ENCODE measurements around the gene PARM1.

The PARM1 gene

DNA sequence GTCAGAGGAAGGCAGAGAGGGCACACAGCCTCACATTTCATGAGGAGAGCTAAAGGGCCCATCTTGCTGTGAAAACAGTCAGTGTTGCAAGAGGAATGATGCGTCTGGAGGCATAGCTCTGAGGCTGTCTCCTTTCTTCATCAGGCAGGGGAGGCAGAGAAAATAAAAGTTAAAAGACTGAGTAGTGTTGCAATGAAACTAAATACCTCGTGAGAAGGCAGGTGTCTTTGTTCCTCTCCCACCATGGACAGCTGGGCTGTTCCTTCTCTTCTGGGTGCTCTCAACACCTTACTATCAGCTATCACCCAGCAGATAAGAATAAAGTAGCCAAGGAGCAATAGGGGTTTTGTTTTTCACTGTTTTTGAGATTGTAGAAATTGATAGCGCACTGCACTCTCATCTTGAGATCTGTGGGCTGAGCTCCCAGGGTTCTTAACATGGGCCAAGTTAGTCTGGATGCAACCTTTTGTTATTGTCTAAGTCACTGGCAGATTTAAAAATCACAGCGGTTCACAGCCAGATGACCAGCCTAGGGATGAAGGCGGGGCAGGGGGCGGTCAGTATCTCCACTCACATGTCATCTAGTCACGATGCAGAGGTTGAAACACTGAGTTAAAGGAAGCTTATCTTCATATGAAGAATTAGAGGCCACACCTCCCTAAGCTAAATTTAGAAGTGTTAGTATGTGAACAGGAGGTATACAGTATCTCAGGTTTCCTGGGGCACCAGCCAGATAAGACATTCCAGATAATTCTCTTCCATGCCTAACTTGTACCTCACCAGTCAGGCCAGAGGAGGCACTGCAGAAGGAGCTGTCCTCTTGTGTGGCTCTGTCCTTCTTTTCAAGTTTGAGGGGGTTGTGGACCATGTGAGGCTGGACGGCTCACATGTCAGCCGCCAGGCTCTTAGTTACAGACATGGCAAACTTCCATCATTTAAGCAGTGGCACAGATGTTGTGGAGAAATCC, 36.9 kb downstream of the PARM1 start:
- Histone ChIP-seq H3K9me2 (replicated peaks; ENCODE audit: insufficient read depth, low read length) (no peaks in the 10 kb centered on the region), H3K27me3 (replicated peaks; ENCODE audit: insufficient read depth, low read length) (no peaks in the 10 kb centered on the region)
- no peak for DNase-seq

DNA sequence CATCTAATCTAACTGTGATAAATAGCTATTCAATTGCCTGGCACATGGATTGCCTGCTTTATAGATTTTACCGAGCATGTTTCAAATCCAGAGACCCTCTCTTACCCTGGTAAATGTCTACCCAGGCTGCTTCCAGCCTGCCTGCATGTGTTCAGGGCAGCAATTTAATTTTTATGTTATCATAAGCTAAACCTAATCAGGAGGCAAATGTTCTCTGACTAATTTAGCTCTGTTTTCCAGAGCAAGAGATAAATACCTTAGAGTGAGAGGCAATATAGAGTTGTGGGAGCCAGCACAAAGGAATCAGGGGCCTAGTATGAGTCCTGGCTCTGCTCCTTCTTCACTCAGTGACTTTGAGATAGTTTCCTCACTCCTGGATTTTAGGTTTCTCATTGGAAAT, 37.7 kb downstream of the PARM1 start:
- Histone ChIP-seq H2AFZ (ENCODE audit: low read length) (no peak overlapping the region), H3K27ac (ENCODE audit: low read length) (no peak overlapping the region), H3K4me2 (ENCODE audit: low read depth, low read length) (no peak overlapping the region), H3K36me3 (replicated peaks; ENCODE audit: insufficient read depth, low read length) (0 out of 2 replicates have a peak, but pooled peaks cover 2% of the 10 kb centered on the region), H3K9ac (ENCODE audit: low read length) (no peak overlapping the region), H4K20me1 (ENCODE audit: insufficient read depth, low read length) (no peaks in the 10 kb centered on the region), H3K9me2 (replicated peaks; ENCODE audit: insufficient read depth, low read length) (no peaks in the 10 kb centered on the region), H3K27me3 (replicated peaks; ENCODE audit: insufficient read depth, low read length) (no peaks in the 10 kb centered on the region), H3K4me3 (ENCODE audit: low read length) (no peak overlapping the region), H3K4me1 (ENCODE audit: low read length) (no peaks in the 10 kb centered on the region), H3K79me2 (ENCODE audit: low read length) (peaks cover 49% of the 10 kb centered on the region), H3F3A (ENCODE audit: insufficient read depth, low read length) (no peaks in the 10 kb centered on the region), H3K9me3 (replicated peaks; ENCODE audit: insufficient read depth, low read length) (no peaks in the 10 kb centered on the region)
- TF ChIP-seq EZH2 (optimal IDR thresholded peaks at IDR 0.05; ENCODE audit: low read depth, low read length): no peak
- no peak for TF ChIP-seq EZH2phosphoT487 (IDR thresholded peaks at IDR 0.05; ENCODE audit: low read length)
- TF ChIP-seq, protein P1, sequence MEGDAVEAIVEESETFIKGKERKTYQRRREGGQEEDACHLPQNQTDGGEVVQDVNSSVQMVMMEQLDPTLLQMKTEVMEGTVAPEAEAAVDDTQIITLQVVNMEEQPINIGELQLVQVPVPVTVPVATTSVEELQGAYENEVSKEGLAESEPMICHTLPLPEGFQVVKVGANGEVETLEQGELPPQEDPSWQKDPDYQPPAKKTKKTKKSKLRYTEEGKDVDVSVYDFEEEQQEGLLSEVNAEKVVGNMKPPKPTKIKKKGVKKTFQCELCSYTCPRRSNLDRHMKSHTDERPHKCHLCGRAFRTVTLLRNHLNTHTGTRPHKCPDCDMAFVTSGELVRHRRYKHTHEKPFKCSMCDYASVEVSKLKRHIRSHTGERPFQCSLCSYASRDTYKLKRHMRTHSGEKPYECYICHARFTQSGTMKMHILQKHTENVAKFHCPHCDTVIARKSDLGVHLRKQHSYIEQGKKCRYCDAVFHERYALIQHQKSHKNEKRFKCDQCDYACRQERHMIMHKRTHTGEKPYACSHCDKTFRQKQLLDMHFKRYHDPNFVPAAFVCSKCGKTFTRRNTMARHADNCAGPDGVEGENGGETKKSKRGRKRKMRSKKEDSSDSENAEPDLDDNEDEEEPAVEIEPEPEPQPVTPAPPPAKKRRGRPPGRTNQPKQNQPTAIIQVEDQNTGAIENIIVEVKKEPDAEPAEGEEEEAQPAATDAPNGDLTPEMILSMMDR (IDR thresholded peaks at IDR 0.05; ENCODE audit: low read length): no peak
- DNase-seq: no peak

More for the DNA sequence above, 36.9 kb downstream of the PARM1 start:
- Histone ChIP-seq H3K9me3 (replicated peaks; ENCODE audit: insufficient read depth, low read length) (no peaks in the 10 kb centered on the region), H3K36me3 (replicated peaks; ENCODE audit: insufficient read depth, low read length) (0 out of 2 replicates have a peak, but pooled peaks cover 4% of the 10 kb centered on the region), H3K4me1 (ENCODE audit: low read length) (no peaks in the 10 kb centered on the region), H3K4me2 (ENCODE audit: low read depth, low read length) (no peak overlapping the region), H3F3A (ENCODE audit: insufficient read depth, low read length) (no peaks in the 10 kb centered on the region), H3K27ac (ENCODE audit: low read length) (no peak overlapping the region), H4K20me1 (ENCODE audit: insufficient read depth, low read length) (no peaks in the 10 kb centered on the region), H3K9ac (ENCODE audit: low read length) (no peak overlapping the region), H3K4me3 (ENCODE audit: low read length) (no peak overlapping the region), H3K79me2 (ENCODE audit: low read length) (peaks cover 50% of the 10 kb centered on the region), H2AFZ (ENCODE audit: low read length) (no peak overlapping the region)
- TF ChIP-seq, protein P1 (IDR thresholded peaks at IDR 0.05; ENCODE audit: low read length): no peak
- TF ChIP-seq EZH2 (optimal IDR thresholded peaks at IDR 0.05; ENCODE audit: low read depth, low read length) (no peak), EZH2phosphoT487 (IDR thresholded peaks at IDR 0.05; ENCODE audit: low read length) (no peak)

DNA sequence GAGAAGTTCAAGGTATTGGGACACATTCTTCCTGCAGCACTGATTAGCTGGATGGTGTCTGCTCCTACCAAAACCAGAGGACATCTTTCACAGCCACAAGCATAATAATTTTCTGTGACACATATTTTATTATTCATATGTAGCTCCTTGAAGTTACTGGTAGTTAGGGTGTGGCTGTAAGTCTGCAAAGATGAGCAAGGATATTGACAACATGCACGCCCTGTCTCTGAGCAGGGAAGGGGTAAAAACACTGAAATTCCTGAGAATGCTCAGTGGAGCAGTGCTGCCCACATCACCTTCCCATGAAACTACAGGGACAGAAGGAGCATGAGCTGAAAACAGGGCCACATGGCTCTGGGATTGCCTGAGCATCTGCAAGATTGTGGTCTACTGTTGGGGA, 38.9 kb downstream of the PARM1 start:
- Histone ChIP-seq H4K20me1 (ENCODE audit: insufficient read depth, low read length) (no peaks in the 10 kb centered on the region), H2AFZ (ENCODE audit: low read length) (no peak overlapping the region), H3F3A (ENCODE audit: insufficient read depth, low read length) (no peaks in the 10 kb centered on the region), H3K79me2 (ENCODE audit: low read length) (peaks cover 40% of the 10 kb centered on the region), H3K4me2 (ENCODE audit: low read depth, low read length) (no peak overlapping the region), H3K9me3 (replicated peaks; ENCODE audit: insufficient read depth, low read length) (no peaks in the 10 kb centered on the region), H3K9me2 (replicated peaks; ENCODE audit: insufficient read depth, low read length) (no peaks in the 10 kb centered on the region), H3K27ac (ENCODE audit: low read length) (no peak overlapping the region), H3K36me3 (replicated peaks; ENCODE audit: insufficient read depth, low read length) (no peaks in the 10 kb centered on the region), H3K4me3 (ENCODE audit: low read length) (no peak overlapping the region), H3K4me1 (ENCODE audit: low read length) (no peaks in the 10 kb centered on the region), H3K9ac (ENCODE audit: low read length) (no peak overlapping the region), H3K27me3 (replicated peaks; ENCODE audit: insufficient read depth, low read length) (no peaks in the 10 kb centered on the region)
- no peak for DNase-seq
- TF ChIP-seq EZH2phosphoT487 (IDR thresholded peaks at IDR 0.05; ENCODE audit: low read length) (no peak), EZH2 (optimal IDR thresholded peaks at IDR 0.05; ENCODE audit: low read depth, low read length) (no peak)
- TF ChIP-seq, protein P1 (IDR thresholded peaks at IDR 0.05; ENCODE audit: low read length): no peak

All from MM.1S (cell line).